Liver (tissue), 9 donors: ENCODE measurements around the gene GIMAP2. TPM values are rescaled to one million over a fixed set of nuclear protein-coding genes. Genes with fewer than 3 reads are reported as not detected.

Experiments used
- DNase-seq: peaks from one replicate; pipeline ENCODE4 v3.0.0-alpha.2; 2017; ENCODE audit warnings: low spot score
- H3K27ac ChIP-seq, 2 donors: one replicate each; pipeline ENCODE4 v1.7.0; 2013; ENCODE audit warnings: inconsistent platforms in 2 of 2, low read length in 2 of 2, control low read depth in 1 of 2, low read depth in 1 of 2, mild to moderate bottlenecking in 1 of 2
- H3K27me3 ChIP-seq, 4 donors: one replicate each; pipeline versions ENCODE4 v1.6.1 to v1.7.0; 2013; ENCODE audit warnings: low read length in 3 of 4, inconsistent platforms in 1 of 4, mild to moderate bottlenecking in 1 of 4, moderate library complexity in 1 of 4; ENCODE audit not compliant: control insufficient read depth in 4 of 4, insufficient read depth in 4 of 4
- H3K36me3 ChIP-seq, 4 donors: one replicate each; pipeline versions ENCODE4 v1.6.1 to v1.7.0; 2013; ENCODE audit warnings: low read length in 3 of 4, mild to moderate bottlenecking in 3 of 4, low read depth in 1 of 4, moderate library complexity in 1 of 4; ENCODE audit not compliant: control insufficient read depth in 4 of 4, insufficient read depth in 3 of 4
- H3K4me1 ChIP-seq, 4 donors: one replicate each; pipeline versions ENCODE4 v1.6.1 to v1.7.0; 2013; ENCODE audit warnings: low read length in 3 of 4, mild to moderate bottlenecking in 3 of 4, moderate library complexity in 1 of 4; ENCODE audit not compliant: control insufficient read depth in 4 of 4, insufficient read depth in 4 of 4
- H3K4me3 ChIP-seq, 3 donors: one replicate each; pipeline versions ENCODE4 v1.6.1 to v1.7.0; 2013; ENCODE audit warnings: low read length in 3 of 3, control low read depth in 1 of 3, low read depth in 1 of 3, mild to moderate bottlenecking in 1 of 3
- H3K9ac ChIP-seq, 2 donors: one replicate each; pipeline ENCODE4 v1.7.0; 2013; ENCODE audit warnings: low read length in 2 of 2, mild to moderate bottlenecking in 2 of 2, moderate library complexity in 2 of 2, control low read depth in 1 of 2, low read depth in 1 of 2
- H3K9me3 ChIP-seq, 4 donors: one replicate each; pipeline versions ENCODE4 v1.6.1 to v1.7.0; 2013; ENCODE audit warnings: low read length in 3 of 4; ENCODE audit not compliant: control insufficient read depth in 4 of 4
- CTCF ChIP-seq: fragments of 150-350 bp; IDR thresholded peaks from 2 replicates; pipeline ENCODE4 v1.5.1; 2017; ENCODE audit warnings: improper control_type of control experiment, low read depth, low read length; ENCODE audit not compliant: missing input control
- EGR1 ChIP-seq, 2 donors: IDR thresholded peaks; 2 replicates each; pipeline ENCODE4 v1.6.1; 2016 to 2018; ENCODE audit warnings: antibody characterized with exemption in 2 of 2, low read depth in 2 of 2
- FOXA2 ChIP-seq: IDR thresholded peaks from 2 replicates; pipeline ENCODE4 v1.6.1; 2016; ENCODE audit warnings: antibody characterized with exemption
- HNF4G ChIP-seq: IDR thresholded peaks from 2 replicates; pipeline ENCODE4 v1.6.1; 2016; ENCODE audit warnings: antibody characterized with exemption
- MAX ChIP-seq: IDR thresholded peaks from 2 replicates; pipeline ENCODE4 v1.6.1; 2016; ENCODE audit warnings: antibody characterized with exemption
- NR2F2 ChIP-seq: IDR thresholded peaks from 2 replicates; pipeline ENCODE4 v1.6.1; 2016; ENCODE audit warnings: antibody characterized with exemption
- RAD21 ChIP-seq, 2 donors: IDR thresholded peaks; 2 replicates each; pipeline ENCODE4 v1.6.1; 2016; ENCODE audit warnings: antibody characterized with exemption in 2 of 2, mild to moderate bottlenecking in 2 of 2
- SP1 ChIP-seq: IDR thresholded peaks from 2 replicates; pipeline ENCODE4 v1.6.1; 2018; ENCODE audit warnings: antibody characterized with exemption, mild to moderate bottlenecking
- TAF1 ChIP-seq: conservative IDR thresholded peaks from 2 replicates; pipeline ENCODE4 v1.6.1; 2016; ENCODE audit warnings: antibody characterized with exemption, mild to moderate bottlenecking
- YY1 ChIP-seq: IDR thresholded peaks from 2 replicates; pipeline ENCODE4 v1.6.1; 2016; ENCODE audit warnings: antibody characterized with exemption, mild to moderate bottlenecking
- ZBTB33 ChIP-seq: IDR thresholded peaks from 2 replicates; pipeline ENCODE4 v1.6.1; 2016; ENCODE audit warnings: antibody characterized with exemption
- WGBS: extraction: QIAGEN DNeasy Blood & Tissue Kit; methylation state at CpG from one replicate; pipeline ENCODE4 v1.1.7; 2013; 5-methylcytosine and 5-hydroxymethylcytosine counted together
- polyA plus RNA-seq, 2 donors: library from polyadenylated mRNA; stranded (reverse) in 1 of 2; unstranded in 1 of 2; fragments of 200-250 nt in 1 of 2; fragments of >200 nt in 1 of 2; fragmentation: Nextera tagmentation in 1 of 2; extraction: Ambion mirVana in 1 of 2; gene quantifications; one replicate each; pipeline versions ENCODE4 v1.2.1 to v1.2.3, GENCODE V29; 2013 to 2015
- total RNA-seq, 2 donors: library from RNA; depleted of rRNA; stranded (reverse); fragments of >200 nt; gene quantifications; one replicate each; pipeline ENCODE4 v1.2.3, GENCODE V29; 2014
- donor health status: healthy.
- donor health status: healthy.
- donor health status: healthy.
- donor health status: healthy.
- donor health status: healthy.

The GIMAP2 gene
- total and polyA plus RNA-seq, 4 donors = 4.9 to 9.2 (median 6.0) TPM

- TF ChIP-seq CTCF = no peak
- TF ChIP-seq NR2F2 = no peak
- TF ChIP-seq FOXA2 = no peak
- no peak for TF ChIP-seq MAX
Measured at GRCh38 chr7:150715738-150716137, 30.2 kb downstream of the GIMAP2 start (continued).

- WGBS = 64% methylated on average over 5 of the region's 5 CpGs
- H3K4me1 ChIP-seq = no peaks in the 10 kb centered on the region
- no peaks in the 10 kb centered on the region for H3K36me3 ChIP-seq
- peak within 1 kb of the TSS; percentile 7 to 59 (median 34) for H3K4me3 ChIP-seq
- no peak for TF ChIP-seq NR2F2
- peak in 1 of 2 donors; percentile 32 for TF ChIP-seq RAD21 (IDR thresholded peaks at IDR 0.05)
- peak; percentile 27 for TF ChIP-seq YY1
- no peak for TF ChIP-seq SP1
- TF ChIP-seq TAF1 = peak; percentile 32
- peak; percentile 67 for TF ChIP-seq MAX
- H3K9ac ChIP-seq = peak within 1 kb of the TSS in 1 of 2 donors; percentile 87
- no peaks in the 10 kb centered on the region for H3K27me3 ChIP-seq
- DNase-seq = no peak
- H3K9me3 ChIP-seq = peaks cover 0 to 5% (median 0%) of the 10 kb centered on the region in 4 donors
- peak within 1 kb of the TSS; percentile 42 to 60 for H3K27ac ChIP-seq
Measured at GRCh38 chr7:150716368-150716767, 30.9 kb downstream of the GIMAP2 start, which contains the start of gene GIMAP1. TSS of gene GIMAP1 (plus strand) at chr7:150716613. CDS start at chr7:150719048, 2,435 bp downstream.

GRCh38 chr7:150716939-150717338 lies 31.4 kb downstream of the GIMAP2 start:
- Histone ChIP-seq H3K27me3 (no peaks in the 10 kb centered on the region), H3K4me3 (peak overlapping the region; percentile 7 to 59 (median 34)), H3K27ac (peak overlapping the region; percentile 12 to 42), H3K4me1 (no peaks in the 10 kb centered on the region), H3K36me3 (no peaks in the 10 kb centered on the region), H3K9me3 (peaks cover 0 to 5% (median 0%) of the 10 kb centered on the region in 4 donors), H3K9ac (peak overlapping the region in 1 of 2 donors; percentile 87)
- TF ChIP-seq HNF4G = no peak
- no peak for TF ChIP-seq TAF1
- no peak for TF ChIP-seq ZBTB33
- TF ChIP-seq RAD21 (IDR thresholded peaks at IDR 0.05) = no peak
- TF ChIP-seq EGR1 (IDR thresholded peaks at IDR 0.05; ENCODE audit: low read depth in 2 of 2) = no peak
- no peak for TF ChIP-seq MAX
- 69% methylated on average over 4 of the region's 4 CpGs for WGBS
- DNase-seq = no peak
